ENCODE measurements around the gene DDX5. TPM values are rescaled to one million over a fixed set of nuclear protein-coding genes. Genes with fewer than 3 reads are reported as not detected.

DDX5 gene
- total and polyA plus RNA-seq, 2 of the 13 experiments (the other 11 are each of a cell fraction or from before 2014, with no cell fraction given) = 503 to 684 TPM

GRCh38 chr17:64505340-64506200 is 519 bp downstream of the DDX5 start (continued):
- TF ChIP-seq ZNF800 (CRISPR knock-in tag; IDR thresholded peaks at IDR 0.05) (no peak), HNRNPUL1 (IDR thresholded peaks at IDR 0.05; ENCODE audit: low read depth, low read length) (no peak), ZNF530 (CRISPR knock-in tag; IDR thresholded peaks at IDR 0.05; ENCODE audit: low read depth) (peak; percentile 75; the same call in 1 of the 2 replicates), NFIB (CRISPR knock-in tag; IDR thresholded peaks at IDR 0.05; ENCODE audit: borderline replicate concordance) (no peak), ASH2L (IDR thresholded peaks at IDR 0.05; ENCODE audit: insufficient read length, low read depth, low read length) (peak; percentile 96), MEIS1 (CRISPR knock-in tag; IDR thresholded peaks at IDR 0.05; ENCODE audit: borderline replicate concordance) (0 out of 2 replicates have a peak, but pooled peaks have one; percentile 22)

GRCh38 chr17:64504769-64505339 is 1.2 kb downstream of the DDX5 start:
- ATAC-seq (no peak), FAIRE-seq (no peak), DNase-seq (ENCODE audit: low spot score) (peak; percentile 42)
- Histone ChIP-seq H2AFZ (ENCODE audit: low read length) (no peak overlapping the region), H3K79me2 (ENCODE audit: insufficient read depth, low read length) (peaks cover 62% of the 10 kb centered on the region), H3K27me3 (ENCODE audit: control insufficient read depth in 1 of 2, insufficient read depth in 2 of 2, low read length in 2 of 2) (peaks cover 0 to 3% of the 10 kb centered on the region in 2 experiments; a peak in 1 of 5 replicates), H3K9ac (ENCODE audit: insufficient read depth, low read depth, low read length) (peak overlapping the region; percentile 100), H3K9me3 (ENCODE audit: low read length) (no peaks in the 10 kb centered on the region), H3K27ac (ENCODE audit: extremely low read length, insufficient read depth, low read length) (peak overlapping the region; percentile 99), H3K36me3 (replicated peaks in 1 of 2; ENCODE audit: control insufficient read depth in 1 of 2, insufficient read depth in 2 of 2, low read length in 2 of 2) (peaks cover 28 to 60% of the 10 kb centered on the region in 2 experiments), H3K4me2 (ENCODE audit: low read depth, low read length) (peak overlapping the region; percentile 79), H4K20me1 (ENCODE audit: insufficient read depth, low read length) (peaks cover 64% of the 10 kb centered on the region), H3K4me1 (ENCODE audit: insufficient read depth, low read length) (peaks cover 62% of the 10 kb centered on the region), H3K4me3 (replicated peaks in 1 of 3; ENCODE audit: insufficient read depth in 1 of 3, low read depth in 2 of 3, low read length in 3 of 3) (peak overlapping the region; percentile 94 to 100 (median 99))
- POLR2A ChIA-PET = interaction anchor here (0.6 to 4.1 kb wide), 28 partner anchors 9 to 731 kb away, joined by 3 to 202 read pairs (median 4); partner anchors contain the start of genes CCDC47, DDX42, LRRC37A3 and PECAM1
- in situ Hi-C loops (cut with HindIII; ENCODE audit: extremely low pct_ligation_motif_present, low pct_unique_long_range_greater_than_20kb) = loop anchor here (10.0 kb wide), 1 partner anchor 660 kb away; the partner anchor contains the start of gene SMARCD2
- 2% methylated on average over 13 of the region's 13 CpGs for WGBS (ENCODE audit: low lambda C conversion rate)
- intact Hi-C loops (cut with micrococcal nuclease; ENCODE audit: unreplicated experiment) = loop anchor here (1.0 to 5.0 kb wide), 2 partner anchors 8 to 157 kb away; partner anchors contain the start of genes POLG2 and SMURF2
- CTCF ChIA-PET (ENCODE audit: low intra/inter-chr PET ratio, low total read pairs) = no interaction called here
- no TSS peak for BruUV-seq (replicated peaks)
- TF ChIP-seq FOSL1 (CRISPR knock-in tag; IDR thresholded peaks at IDR 0.05; ENCODE audit: borderline replicate concordance) (no peak), TBL1XR1 (IDR thresholded peaks at IDR 0.05; ENCODE audit: borderline replicate concordance, low read length, partially characterized antibody) (no peak), HHEX (CRISPR knock-in tag; IDR thresholded peaks at IDR 0.05) (no peak), BHLHE40 (IDR thresholded peaks at IDR 0.05; ENCODE audit: low read length) (no peak), ZNF792 (CRISPR knock-in tag; IDR thresholded peaks at IDR 0.05) (peak; percentile 99), BCL6 (CRISPR knock-in tag; IDR thresholded peaks at IDR 0.05) (0 out of 2 replicates have a peak, but pooled peaks have one; percentile 2), ZNF326 (CRISPR knock-in tag; IDR thresholded peaks at IDR 0.05; ENCODE audit: borderline replicate concordance) (no peak), ZNF180 (CRISPR knock-in tag; IDR thresholded peaks at IDR 0.05; ENCODE audit: borderline replicate concordance, low read depth) (no peak), TBP (CRISPR knock-in tag; IDR thresholded peaks at IDR 0.05) (no peak), RARG (CRISPR knock-in tag; IDR thresholded peaks at IDR 0.05; ENCODE audit: low read depth) (0 out of 2 replicates have a peak, but pooled peaks have one; percentile 76), HOXA3 (CRISPR knock-in tag; IDR thresholded peaks at IDR 0.05) (no peak), HNRNPK (IDR thresholded peaks at IDR 0.05; ENCODE audit: low read depth, low read length, poor library complexity, severe bottlenecking) (no peak), ATF5 (CRISPR knock-in tag; IDR thresholded peaks at IDR 0.05; ENCODE audit: low read depth) (no peak), TOPORS (CRISPR knock-in tag; IDR thresholded peaks at IDR 0.05) (peak; percentile 79; the same call in 1 of the 2 replicates)

Data from HepG2 (cell line).